NK-92 treated with Interleukin-12 subunit alpha and Interleukin-12 subunit beta, amount 100 ng/mL, for 24 hours (cell line): ENCODE measurements around the gene PTPRT.

Experiments
- DNase-seq: peaks from one replicate; lab custom pipeline; 2025; lab: John Stamatoyannopoulos, UW

Gene PTPRT

GRCh38 chr20:42113236-42113635, 1076.5 kb downstream of the PTPRT start:
- no peak for DNase-seq

DNA sequence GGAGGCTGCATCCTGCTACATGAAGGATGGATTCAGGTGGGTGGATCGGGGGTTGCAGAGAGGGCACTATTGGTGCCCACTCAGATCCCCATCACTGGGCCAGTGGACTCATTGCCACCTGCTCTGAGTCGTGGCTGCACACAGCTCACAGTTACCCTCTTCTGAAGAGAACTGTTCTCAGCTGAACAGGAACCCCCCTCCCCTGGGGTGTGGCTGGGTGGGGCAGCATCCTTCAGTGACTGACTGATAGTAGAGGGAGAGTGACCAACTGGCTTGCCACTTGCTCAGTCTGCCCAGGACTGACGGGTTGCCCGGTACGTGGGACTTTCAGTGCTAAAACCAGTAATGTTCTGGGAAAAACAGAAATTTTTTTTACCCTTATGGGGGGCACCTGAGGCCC, 1077.5 kb downstream of the PTPRT start:
- no peak for DNase-seq

DNA sequence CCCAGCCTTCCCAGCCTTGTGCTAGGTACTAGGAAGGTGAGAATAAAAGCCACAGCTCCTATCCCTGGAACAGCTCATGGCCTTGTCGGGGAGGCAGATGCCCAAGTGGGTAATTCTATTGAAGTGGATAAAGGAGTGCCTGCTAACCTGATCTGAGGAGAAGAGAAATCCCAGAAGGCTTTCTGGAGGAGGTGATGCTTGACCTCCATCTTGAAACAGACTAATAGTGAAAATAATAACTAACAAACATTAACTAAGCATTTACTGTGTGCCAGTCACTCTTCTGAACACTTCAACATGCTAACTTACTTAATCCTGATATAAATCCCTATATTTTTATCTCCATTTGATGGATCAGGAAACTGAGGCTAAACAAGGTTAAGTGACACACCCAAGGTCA, 1078.4 kb downstream of the PTPRT start:
- no peak for DNase-seq

DNA sequence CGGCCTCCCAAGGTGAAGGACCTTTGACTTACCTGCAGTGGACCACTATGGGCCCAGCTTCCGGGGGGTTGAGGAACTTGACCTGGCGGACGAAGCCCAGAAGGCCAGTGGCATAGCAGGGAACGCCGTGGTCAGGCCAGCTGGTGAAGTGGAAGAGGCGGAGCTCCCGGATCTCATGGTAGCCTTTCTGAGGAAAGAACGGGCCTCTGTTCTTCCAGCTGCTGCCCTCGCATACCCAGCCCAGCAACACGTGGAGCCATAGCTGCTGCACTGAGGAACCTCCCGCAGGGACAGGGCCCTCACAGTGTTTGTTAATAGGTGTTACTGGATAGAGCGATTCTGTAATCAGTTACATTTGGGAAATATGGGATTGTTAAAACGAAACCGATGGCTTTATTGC, 1079.4 kb downstream of the PTPRT start:
- DNase-seq, result no peak

- DNase-seq, result no peak
Observed at GRCh38 chr20:42102000-42102399, 1087.7 kb downstream of the PTPRT start.

DNA sequence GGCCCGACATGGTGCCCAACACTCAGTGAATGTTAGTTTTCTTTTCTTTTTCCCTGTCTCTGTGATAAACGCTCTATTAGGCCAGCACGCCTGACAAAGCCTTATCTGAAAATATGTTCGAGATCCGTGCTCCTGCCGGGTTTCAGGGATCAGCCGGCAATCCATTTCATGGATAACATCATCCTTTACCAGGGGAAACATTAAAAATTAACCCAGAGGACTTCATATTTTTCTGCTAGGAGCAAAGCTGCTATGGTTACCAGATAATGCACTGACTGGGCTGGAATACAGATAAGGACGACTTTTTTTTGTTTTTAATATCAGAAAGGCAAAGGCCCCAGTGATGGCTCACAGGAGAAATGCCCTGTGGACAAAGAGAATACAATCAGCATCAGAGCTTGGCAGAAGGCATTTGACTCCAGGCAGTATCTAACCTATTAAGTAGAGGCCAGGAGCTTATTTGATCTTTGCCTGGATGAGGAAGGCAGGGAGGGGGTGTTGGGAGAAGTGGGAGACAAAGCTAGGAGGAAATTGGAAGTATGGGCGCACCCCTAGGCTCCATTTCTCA, 1089.5 kb downstream of the PTPRT start:
- no peak for DNase-seq

DNA sequence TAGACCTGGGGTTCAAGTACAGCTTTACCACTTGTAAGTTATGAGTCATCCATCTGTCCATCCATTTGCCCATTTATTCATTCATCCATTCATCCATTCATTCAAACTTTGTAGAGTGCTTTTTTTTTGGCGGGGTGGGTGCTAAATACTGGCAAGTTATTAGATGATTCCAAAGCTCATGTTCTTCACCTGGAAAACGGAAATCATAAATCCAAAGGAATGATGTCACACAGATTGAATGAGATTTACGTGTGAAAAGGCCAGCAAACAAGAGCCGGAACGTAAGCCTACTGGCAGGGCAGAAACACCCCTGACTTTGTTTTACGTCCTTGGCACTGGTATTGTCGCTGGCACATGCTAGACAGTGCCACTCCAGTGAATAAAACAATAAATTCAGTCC, 1090.6 kb downstream of the PTPRT start:
- DNase-seq, result no peak

GRCh38 chr20:42098418-42098817, 1091.3 kb downstream of the PTPRT start:
- no peak for DNase-seq

DNA sequence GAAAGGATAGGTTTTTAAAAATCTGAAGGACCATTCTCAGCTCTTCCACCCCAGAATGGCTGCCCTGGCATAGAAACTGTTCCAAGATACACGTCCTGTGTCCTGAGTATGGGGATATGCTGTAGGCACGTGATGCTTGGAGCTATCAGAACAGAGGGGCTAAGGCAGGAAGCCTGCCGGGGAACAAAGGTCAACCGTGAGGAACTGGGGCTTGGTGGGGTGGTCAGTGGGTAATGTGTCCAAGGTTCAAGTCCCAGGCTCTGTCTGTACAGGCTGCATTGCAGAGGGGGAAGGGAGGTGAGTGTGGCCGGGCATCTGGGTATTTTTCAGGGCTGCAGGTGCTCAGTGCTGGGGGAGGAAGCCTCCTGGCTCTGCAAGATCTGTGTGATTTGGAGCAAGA, 1092.0 kb downstream of the PTPRT start:
- DNase-seq, result no peak

DNA sequence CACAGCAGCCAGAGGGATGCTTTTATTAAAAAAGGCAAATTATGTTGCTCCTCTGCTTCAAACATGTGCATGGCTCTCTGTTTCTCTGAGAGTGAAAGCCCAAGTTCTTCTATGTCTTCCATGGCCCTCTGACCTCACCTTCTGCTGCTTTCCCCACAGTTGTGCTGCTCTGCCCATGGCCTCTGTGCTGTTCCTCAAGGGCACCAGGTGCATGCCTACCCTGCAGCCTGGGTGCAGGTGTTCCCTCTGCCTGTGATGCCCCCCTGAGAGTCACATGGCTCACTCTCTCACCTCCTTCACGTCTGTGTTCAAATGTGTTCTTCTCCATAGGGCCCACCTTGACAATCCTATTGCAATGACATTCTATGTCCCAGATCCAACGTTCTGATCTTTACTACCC, 1094.5 kb downstream of the PTPRT start:
- no peak for DNase-seq

DNA sequence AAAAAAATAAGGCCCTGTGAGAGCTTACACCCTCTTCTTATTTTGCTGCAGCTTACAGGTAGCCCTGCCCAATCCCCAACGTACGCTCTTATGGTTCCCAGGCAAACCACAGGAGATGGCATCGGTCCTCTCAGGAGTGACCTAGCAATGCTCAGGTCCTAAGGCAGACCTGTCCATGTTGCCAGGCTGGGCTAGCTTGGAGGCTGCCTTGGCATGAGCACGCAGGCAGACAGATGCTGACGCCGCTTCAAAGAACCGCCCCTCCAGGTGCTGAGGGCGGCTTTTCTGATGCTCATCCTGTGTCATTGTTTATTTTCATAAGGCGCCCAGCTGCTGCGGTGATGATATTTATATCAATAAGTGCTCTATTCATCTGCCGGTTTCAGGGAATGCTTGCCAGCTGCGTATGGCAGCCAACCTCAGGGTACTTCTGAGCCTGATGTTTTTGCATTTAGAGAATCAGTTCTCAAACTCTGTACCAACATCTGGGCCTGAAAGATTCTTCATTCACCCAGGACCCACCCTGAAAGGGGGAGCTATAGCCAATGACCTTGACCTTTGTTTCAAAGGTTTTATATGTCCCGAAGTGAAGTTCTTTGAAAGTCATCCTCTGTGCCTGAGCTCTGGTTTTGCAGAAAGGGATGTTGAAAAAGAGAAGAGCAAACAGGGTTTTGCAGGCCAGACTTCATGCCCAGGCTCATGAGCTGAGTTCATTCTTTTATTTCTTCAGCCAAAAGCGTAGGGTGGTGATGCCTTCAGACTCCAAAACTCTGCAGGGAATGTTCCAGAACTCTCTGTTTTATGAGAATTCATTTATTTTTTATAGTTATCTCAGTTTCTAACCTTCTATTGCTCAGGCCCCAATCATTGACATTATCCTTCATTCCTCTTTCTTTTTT, 1095.9 kb downstream of the PTPRT start:
- DNase-seq, result no peak

DNA sequence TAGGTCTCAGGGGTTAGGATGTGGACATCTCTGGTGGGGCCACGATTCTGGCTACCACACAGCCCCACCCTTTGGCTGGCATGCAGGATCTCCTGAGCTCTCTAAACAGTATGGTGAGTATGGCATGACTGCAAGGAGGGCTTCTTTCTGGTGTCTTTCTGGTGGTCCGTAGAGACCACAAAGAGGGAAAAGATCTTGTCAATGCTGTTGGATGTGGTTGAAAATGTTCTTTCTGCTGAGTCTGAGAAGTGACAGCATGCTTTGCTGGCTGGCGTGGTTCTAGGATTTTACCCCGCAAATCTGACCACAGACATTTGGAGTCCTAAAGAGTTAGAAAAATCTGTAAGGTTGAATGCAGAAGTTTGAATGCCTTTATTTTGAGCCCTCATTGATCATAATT, 1096.7 kb downstream of the PTPRT start:
- no peak for DNase-seq

DNA sequence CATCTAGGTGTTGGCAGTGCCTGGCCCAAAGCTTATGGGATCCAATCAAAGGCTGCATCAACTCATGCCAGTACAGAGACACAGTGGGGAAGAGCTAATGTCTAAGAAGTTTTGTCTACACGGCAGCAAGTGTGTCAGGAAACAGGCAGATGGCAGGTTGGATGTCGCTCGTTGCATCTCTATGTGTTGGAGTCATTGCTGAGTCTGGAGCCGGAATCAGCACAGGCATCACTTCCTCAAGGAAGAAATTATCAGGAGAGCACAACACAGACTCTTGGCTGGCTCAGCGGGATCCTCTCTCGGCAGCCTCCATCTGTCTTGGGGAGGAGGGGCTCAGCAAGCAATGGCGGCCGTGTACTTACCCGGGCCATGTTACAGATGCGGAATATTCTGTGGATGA, 1104.3 kb downstream of the PTPRT start:
- DNase-seq, result no peak

- DNase-seq, result no peak
Observed at GRCh38 chr20:42083280-42083679, 1106.4 kb downstream of the PTPRT start.

GRCh38 chr20:42082611-42083010, 1107.1 kb downstream of the PTPRT start:
- DNase-seq, result no peak

- DNase-seq, result no peak
Observed at GRCh38 chr20:42080956-42081355, 1108.8 kb downstream of the PTPRT start.

- no peak for DNase-seq
Observed at GRCh38 chr20:42074944-42075343, 1114.8 kb downstream of the PTPRT start.

DNA sequence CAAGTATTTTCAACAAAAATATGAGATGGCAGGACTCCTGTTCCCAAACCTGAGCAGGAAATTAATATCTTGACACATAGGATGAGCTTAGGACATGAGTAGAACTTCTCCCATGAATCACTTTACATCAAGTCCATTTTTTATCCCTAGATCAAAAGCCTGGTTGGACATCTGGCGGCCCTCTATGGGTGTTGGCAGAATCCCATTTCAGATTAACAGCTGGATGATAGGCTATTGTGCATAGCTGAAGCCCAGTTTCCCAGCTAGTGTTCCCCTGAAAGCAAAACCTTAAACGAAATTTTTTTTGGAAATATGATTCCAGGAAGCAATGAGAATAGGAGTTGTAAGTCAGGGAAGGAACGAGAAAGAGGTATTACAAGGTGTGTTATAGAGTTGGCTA, 1122.1 kb downstream of the PTPRT start:
- DNase-seq, result no peak

DNA sequence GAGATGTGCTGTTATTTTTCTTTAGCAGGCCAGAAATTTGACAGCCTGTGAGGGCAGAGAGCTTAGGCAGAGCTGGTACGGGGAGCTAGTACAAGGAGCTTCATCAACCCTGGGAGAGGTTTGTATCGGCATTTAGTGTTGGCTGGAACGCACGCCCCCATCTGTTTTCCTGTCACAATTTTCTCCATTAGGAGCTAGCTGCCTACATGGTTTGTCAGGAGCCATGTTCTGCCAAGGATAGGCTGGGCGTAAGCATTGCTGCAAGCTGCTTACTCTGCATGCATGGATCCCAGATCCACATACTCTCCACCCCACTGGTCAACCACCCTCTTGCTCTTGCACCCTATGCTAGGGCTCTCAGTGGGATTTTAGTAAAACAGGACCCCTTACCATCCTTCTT, 1122.5 kb downstream of the PTPRT start:
- DNase-seq, result no peak

DNA sequence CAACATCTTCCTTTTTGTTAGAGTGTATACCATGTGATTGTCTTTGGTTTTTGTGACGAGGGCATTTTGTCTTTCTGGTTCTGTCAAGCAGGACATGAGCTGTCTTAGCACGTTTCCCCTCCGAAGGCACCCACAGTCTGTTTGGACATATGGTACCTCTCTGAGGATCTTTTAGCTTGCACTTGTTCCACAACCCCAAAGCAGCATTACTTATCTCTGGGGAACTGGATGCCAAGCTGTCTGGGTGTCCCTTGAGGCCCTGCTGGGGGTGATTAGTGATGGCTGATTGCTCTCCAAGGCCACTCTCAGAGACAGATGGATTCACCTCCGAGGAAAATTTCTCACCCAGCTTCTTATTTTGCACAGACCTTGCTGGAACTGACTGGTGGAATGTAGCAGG, 1126.6 kb downstream of the PTPRT start:
- DNase-seq, result no peak

- DNase-seq, result no peak
Observed at GRCh38 chr20:42053350-42053749, 1136.4 kb downstream of the PTPRT start.

- DNase-seq, result no peak
Observed at GRCh38 chr20:42051921-42052320, 1137.8 kb downstream of the PTPRT start.

DNA sequence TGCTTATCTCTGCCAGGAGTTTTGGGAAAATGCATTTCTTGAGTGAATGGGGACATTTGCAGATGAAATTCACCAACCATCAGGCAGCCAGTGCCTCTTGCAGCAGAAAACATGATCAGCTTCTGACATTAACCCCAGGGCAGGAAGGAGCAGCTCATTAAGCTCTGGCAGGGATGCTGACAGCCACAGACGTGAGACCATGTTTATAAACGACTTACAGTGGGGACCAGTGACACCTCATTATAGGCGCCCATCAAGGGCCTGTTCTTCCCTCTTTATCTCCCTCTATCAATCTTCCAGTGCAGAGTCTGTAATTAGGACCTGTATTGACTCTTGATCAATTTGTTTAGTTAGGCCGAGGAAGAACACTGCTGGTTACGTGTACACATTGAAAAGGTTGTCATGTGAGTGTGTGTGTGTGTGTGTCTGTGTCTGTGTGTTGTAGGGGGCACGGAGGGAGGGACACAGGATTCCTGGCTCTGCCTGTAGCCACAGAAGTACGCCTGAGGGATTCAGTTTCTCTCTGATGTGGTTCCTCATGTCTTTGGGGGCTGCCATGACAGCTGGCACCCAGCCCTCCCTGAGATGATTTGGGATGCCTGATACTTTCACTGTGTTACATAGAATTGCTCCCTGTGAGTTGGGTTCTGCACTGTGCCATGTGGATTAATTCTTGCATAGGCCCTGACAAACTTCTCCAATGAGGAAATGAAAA, 1143.2 kb downstream of the PTPRT start:
- DNase-seq, result no peak
